ENCODE data around the gene GRIN2A. TPM values are rescaled to one million over a fixed set of nuclear protein-coding genes. Genes with fewer than 3 reads are reported as not detected.

GRIN2A gene
- total RNA-seq, 1 experiment from 2014 or later = 0.52 TPM

GRCh38 chr16:10103118-10103517, 79.1 kb downstream of the GRIN2A start:
- no peak for DNase-seq
- H3K27me3 ChIP-seq (ENCODE audit: control insufficient read depth, insufficient read depth, low read length) = no peaks in the 10 kb centered on the region
- no peaks in the 10 kb centered on the region for H3K36me3 ChIP-seq (replicated peaks; ENCODE audit: control insufficient read depth, insufficient read depth, low read length)
- no peak overlapping the region for H3K4me3 ChIP-seq (ENCODE audit: insufficient read depth, low read depth, low read length)

DNA sequence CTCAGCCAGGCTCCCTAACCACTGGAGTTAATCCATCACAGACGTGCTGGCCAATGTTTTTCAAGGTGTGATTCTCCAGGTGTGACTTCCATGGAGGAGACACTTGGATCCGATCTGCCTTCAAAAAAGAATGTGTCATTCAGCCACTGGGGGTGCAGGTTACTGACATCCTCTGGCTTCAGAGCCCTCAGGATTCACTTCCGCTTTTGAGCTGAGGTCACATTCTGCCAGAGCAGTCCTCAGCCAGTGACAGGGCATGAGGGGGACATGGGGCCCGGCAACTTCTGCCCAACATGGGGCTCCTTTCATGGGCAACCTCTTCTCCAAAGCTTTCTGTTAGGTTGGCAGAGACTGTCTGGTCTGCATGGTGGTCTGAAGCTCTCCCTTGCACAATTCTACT, 81.4 kb downstream of the GRIN2A start:
- H3K4me3 ChIP-seq (ENCODE audit: insufficient read depth, low read depth, low read length) = no peak overlapping the region
- no peaks in the 10 kb centered on the region for H3K36me3 ChIP-seq (replicated peaks; ENCODE audit: control insufficient read depth, insufficient read depth, low read length)
- H3K27me3 ChIP-seq (ENCODE audit: control insufficient read depth, insufficient read depth, low read length) = no peaks in the 10 kb centered on the region
- DNase-seq = no peak

GRCh38 chr16:10098991-10099390, 83.2 kb downstream of the GRIN2A start:
- Histone ChIP-seq H3K4me3 (ENCODE audit: insufficient read depth, low read depth, low read length) (no peak overlapping the region), H3K27me3 (ENCODE audit: control insufficient read depth, insufficient read depth, low read length) (no peaks in the 10 kb centered on the region), H3K36me3 (replicated peaks; ENCODE audit: control insufficient read depth, insufficient read depth, low read length) (no peaks in the 10 kb centered on the region)
- DNase-seq = no peak

DNA sequence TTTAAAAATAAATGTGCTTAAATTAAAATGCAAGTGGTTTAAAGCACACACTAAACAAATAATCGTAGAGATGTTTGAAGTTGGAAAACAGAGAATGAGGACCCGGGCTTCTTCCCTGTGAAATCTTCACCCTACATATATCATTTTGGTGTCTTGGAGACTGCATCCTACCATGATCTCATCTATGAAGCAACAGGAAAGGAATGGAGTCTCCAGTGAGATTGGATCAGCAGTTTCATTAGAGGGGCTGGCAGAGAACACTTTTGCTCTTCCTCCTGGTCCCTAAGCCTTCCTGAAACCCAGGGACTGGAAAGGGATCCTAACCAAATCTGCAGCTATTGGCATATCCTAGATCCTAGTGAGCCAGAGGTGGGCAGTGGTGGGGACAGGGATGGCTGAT, 85.0 kb downstream of the GRIN2A start:
- Histone ChIP-seq H3K4me3 (ENCODE audit: insufficient read depth, low read depth, low read length) (no peak overlapping the region), H3K27me3 (ENCODE audit: control insufficient read depth, insufficient read depth, low read length) (no peaks in the 10 kb centered on the region), H3K36me3 (replicated peaks; ENCODE audit: control insufficient read depth, insufficient read depth, low read length) (no peaks in the 10 kb centered on the region)
- DNase-seq = no peak

- no peak for DNase-seq
- H3K27me3 ChIP-seq (ENCODE audit: control insufficient read depth, insufficient read depth, low read length) = no peaks in the 10 kb centered on the region
- no peaks in the 10 kb centered on the region for H3K36me3 ChIP-seq (replicated peaks; ENCODE audit: control insufficient read depth, insufficient read depth, low read length)
- H3K4me3 ChIP-seq (ENCODE audit: insufficient read depth, low read depth, low read length) = no peak overlapping the region
Observed at GRCh38 chr16:10093576-10093975, 88.7 kb downstream of the GRIN2A start.

DNA sequence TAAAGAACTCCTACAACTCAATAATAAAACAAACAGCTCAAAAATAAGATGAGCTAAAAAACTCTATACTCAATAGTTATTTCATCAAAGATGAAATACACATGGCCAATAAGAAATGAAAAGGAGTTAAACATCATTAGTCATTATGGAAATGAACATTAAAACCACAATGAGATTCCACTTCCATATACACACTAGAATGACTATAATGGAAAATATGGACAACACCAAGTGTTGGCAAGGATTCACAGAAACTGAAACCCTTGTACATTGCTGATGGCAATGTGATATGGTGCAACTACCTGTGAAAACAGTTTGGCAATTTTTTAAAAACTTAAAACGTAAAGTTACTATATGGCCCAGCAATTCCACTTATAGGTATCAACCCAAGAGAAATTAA, 91.4 kb downstream of the GRIN2A start:
- no peak for DNase-seq
- Histone ChIP-seq H3K36me3 (replicated peaks; ENCODE audit: control insufficient read depth, insufficient read depth, low read length) (no peaks in the 10 kb centered on the region), H3K27me3 (ENCODE audit: control insufficient read depth, insufficient read depth, low read length) (no peaks in the 10 kb centered on the region), H3K4me3 (ENCODE audit: insufficient read depth, low read depth, low read length) (no peak overlapping the region)

DNA sequence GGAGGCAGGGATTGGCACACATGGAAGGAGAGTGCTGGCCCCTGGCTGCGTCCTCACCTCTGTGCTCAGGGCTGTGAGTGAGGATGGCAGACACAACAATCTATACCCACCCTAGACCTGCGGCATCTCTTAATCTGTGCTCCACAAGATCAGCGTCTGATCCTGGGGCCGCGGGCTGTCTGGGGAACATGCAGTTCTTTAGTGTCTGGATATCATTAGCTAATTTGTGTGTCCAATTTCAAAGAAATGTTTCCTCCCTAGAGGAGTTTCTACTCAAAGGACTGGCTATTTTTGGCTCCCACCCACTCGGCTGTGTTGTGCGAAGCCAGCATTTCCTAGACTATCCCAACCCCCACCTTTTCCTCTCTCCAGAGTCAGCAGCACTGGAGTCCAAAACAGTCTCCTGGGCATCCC, 93.8 kb downstream of the GRIN2A start:
- Histone ChIP-seq H3K36me3 (replicated peaks; ENCODE audit: control insufficient read depth, insufficient read depth, low read length) (no peaks in the 10 kb centered on the region), H3K27me3 (ENCODE audit: control insufficient read depth, insufficient read depth, low read length) (no peaks in the 10 kb centered on the region), H3K4me3 (ENCODE audit: insufficient read depth, low read depth, low read length) (no peak overlapping the region)
- no peak for DNase-seq

- no peak for DNase-seq
- Histone ChIP-seq H3K4me3 (ENCODE audit: insufficient read depth, low read depth, low read length) (no peak overlapping the region), H3K27me3 (ENCODE audit: control insufficient read depth, insufficient read depth, low read length) (no peaks in the 10 kb centered on the region), H3K36me3 (replicated peaks; ENCODE audit: control insufficient read depth, insufficient read depth, low read length) (no peaks in the 10 kb centered on the region)
Observed at GRCh38 chr16:10087151-10087550, 95.1 kb downstream of the GRIN2A start.

GRCh38 chr16:10086620-10087019, 95.6 kb downstream of the GRIN2A start:
- DNase-seq = no peak
- H3K4me3 ChIP-seq (ENCODE audit: insufficient read depth, low read depth, low read length) = no peak overlapping the region
- no peaks in the 10 kb centered on the region for H3K36me3 ChIP-seq (replicated peaks; ENCODE audit: control insufficient read depth, insufficient read depth, low read length)
- H3K27me3 ChIP-seq (ENCODE audit: control insufficient read depth, insufficient read depth, low read length) = no peaks in the 10 kb centered on the region

- no peak overlapping the region for H3K4me3 ChIP-seq (ENCODE audit: insufficient read depth, low read depth, low read length)
- DNase-seq = no peak
- no peaks in the 10 kb centered on the region for H3K36me3 ChIP-seq (replicated peaks; ENCODE audit: control insufficient read depth, insufficient read depth, low read length)
- no peaks in the 10 kb centered on the region for H3K27me3 ChIP-seq (ENCODE audit: control insufficient read depth, insufficient read depth, low read length)
Observed at GRCh38 chr16:10085078-10085798, 97.0 kb downstream of the GRIN2A start.

DNA sequence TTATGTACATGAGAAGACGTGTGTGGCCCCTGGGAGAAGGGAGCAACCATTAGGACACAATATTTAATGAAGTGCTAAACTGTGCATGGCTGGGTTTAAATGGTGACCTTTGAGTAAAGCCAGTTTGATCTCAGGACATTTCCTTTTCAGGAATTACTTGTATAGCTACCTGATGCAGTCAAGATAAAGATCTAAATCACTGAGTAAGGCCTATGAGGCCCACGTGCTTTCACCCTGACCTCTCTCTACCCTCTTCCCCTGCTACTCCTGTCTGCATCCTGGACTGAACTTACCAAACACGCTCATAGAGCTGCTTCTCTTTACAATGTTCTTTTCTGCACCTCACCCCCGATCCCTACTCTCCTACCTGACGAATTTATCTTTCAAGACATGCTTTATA, 98.9 kb downstream of the GRIN2A start:
- H3K27me3 ChIP-seq (ENCODE audit: control insufficient read depth, insufficient read depth, low read length) = no peaks in the 10 kb centered on the region
- no peak overlapping the region for H3K4me3 ChIP-seq (ENCODE audit: insufficient read depth, low read depth, low read length)
- DNase-seq = no peak
- H3K36me3 ChIP-seq (replicated peaks; ENCODE audit: control insufficient read depth, insufficient read depth, low read length) = no peaks in the 10 kb centered on the region

DNA sequence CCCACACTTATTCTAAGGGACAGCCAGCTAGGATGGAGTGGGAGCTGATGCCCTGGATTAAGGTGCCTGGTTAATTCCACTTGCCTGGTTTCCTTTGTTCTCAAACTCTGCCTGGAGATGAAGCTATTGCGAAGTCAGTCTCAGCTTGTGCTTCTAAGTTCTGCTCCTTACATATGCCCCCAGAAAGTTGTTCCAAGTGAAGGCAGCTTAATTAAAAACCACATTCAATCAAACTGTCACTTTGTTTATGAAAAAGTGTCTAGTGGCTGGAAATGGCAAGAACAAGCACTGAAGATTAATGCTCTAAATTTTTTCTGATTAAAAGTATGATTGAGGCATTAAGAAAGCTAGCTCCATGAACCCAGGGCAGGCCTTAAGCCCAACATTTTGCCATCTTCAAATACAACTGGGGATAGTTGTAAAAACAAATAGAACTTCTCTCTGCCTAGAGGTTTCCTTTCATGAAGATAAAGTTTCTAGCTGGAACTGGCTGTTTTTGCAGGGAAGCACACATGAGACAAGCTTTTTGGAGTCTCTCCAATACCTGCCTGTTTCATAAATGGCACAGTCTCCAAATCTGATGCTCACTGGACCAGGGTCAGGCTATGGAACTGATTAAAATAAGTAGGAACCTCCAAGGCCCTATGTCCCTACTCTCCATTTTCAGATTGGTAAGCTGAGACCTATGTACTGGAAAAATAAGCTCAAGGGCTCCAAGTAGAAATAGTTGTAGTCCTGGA, 100.9 kb downstream of the GRIN2A start:
- no peak for DNase-seq
- no peaks in the 10 kb centered on the region for H3K36me3 ChIP-seq (replicated peaks; ENCODE audit: control insufficient read depth, insufficient read depth, low read length)
- peaks cover 2% of the 10 kb centered on the region; the same call in 1 of the 2 replicates for H3K27me3 ChIP-seq (ENCODE audit: control insufficient read depth, insufficient read depth, low read length)
- no peak overlapping the region for H3K4me3 ChIP-seq (ENCODE audit: insufficient read depth, low read depth, low read length)

DNA sequence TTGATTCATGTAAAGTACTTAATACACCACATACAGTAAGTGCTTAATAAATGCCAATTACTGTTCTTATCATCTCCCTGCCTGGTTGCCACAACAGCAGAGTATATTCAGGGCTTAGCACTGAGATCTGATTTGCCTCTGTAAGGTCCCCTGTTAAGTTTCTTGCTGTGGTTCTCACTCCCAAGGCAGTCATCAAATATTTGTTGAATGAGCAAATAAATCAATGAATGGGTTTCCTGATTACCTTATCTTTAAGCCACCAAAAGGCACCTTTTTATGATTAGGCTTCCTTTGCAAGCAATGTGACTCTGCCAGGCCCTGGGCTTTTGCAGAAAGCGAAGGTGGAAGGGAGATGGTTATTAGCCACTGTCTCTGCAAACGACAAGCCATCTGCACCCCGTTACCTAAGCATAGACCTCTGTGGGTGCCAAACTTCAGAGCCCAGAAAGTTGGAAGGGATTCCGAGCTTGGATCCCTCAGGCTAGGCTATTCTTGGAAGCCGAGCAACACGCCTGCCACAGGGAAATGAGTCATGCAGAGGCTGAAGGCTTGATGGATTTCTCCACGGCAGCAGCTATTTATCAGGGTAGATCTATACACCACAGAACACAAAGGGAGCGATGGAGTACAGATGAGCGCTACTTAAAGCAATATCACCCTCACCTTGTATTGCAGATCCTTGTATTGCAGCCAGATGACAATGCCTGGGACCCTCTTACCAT, 102.0 kb downstream of the GRIN2A start:
- Histone ChIP-seq H3K27me3 (ENCODE audit: control insufficient read depth, insufficient read depth, low read length) (peaks cover 2% of the 10 kb centered on the region; the same call in 1 of the 2 replicates), H3K36me3 (replicated peaks; ENCODE audit: control insufficient read depth, insufficient read depth, low read length) (no peaks in the 10 kb centered on the region), H3K4me3 (ENCODE audit: insufficient read depth, low read depth, low read length) (no peak overlapping the region)
- DNase-seq = no peak

DNA sequence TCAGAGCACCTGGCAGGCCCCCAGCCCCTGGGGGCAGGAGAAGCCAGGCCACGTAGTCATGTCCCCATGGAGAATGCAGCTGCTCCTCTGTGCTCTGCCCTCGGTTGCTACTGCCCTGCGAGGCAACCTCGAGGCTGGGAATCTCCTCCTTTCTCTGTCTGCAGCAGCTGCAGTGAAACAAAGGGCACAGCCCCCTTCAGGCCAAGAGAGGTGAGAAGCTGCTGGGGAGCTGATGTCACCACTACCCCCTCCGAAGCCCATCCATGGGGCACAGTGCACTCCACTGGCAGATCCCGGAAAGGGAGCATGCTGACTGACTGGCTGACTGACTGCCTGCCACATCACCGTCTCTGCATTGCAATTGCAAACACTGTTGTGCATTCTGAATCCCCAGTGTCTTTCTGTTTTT, 103.7 kb downstream of the GRIN2A start:
- Histone ChIP-seq H3K27me3 (ENCODE audit: control insufficient read depth, insufficient read depth, low read length) (peaks cover 2% of the 10 kb centered on the region; the same call in 1 of the 2 replicates), H3K4me3 (ENCODE audit: insufficient read depth, low read depth, low read length) (no peak overlapping the region), H3K36me3 (replicated peaks; ENCODE audit: control insufficient read depth, insufficient read depth, low read length) (no peaks in the 10 kb centered on the region)
- DNase-seq = peak; percentile 49

DNA sequence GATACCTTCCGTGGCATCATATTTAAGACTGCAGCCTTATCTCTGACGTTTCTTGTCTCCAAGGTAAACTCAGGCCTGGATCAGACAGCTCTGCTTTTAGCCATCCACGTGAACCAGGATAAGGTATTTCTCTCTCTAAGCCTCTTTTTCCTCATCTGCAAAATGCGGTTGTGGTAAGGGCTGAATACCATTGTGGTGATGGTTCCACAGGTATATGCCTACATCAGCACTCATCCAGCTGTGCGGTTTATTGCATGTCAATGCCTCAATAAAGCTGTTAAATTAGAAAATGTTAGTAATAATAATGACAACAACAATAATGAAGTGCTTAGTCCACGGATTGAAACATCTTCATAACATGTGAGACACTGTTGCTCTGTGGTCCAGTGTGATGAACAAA, 104.4 kb downstream of the GRIN2A start:
- Histone ChIP-seq H3K36me3 (replicated peaks; ENCODE audit: control insufficient read depth, insufficient read depth, low read length) (no peaks in the 10 kb centered on the region), H3K27me3 (ENCODE audit: control insufficient read depth, insufficient read depth, low read length) (peaks cover 2% of the 10 kb centered on the region; the same call in 1 of the 2 replicates), H3K4me3 (ENCODE audit: insufficient read depth, low read depth, low read length) (no peak overlapping the region)
- DNase-seq = no peak

Measured in H7 (cell line).